ENCODE results near the gene TMEM37. TPM values are rescaled to one million over a fixed set of nuclear protein-coding genes. Genes with fewer than 3 reads are reported as not detected.

Gene TMEM37
- total and polyA plus RNA-seq, 2 of the 8 experiments (the other 6 are each of a cell fraction or from before 2014, with no cell fraction given): 11.0 to 16.2 TPM

GRCh38 chr2:119477113-119477505 is 45.5 kb downstream of the TMEM37 start:
- H3K18ac ChIP-seq (ENCODE audit: extremely low read depth, low read length): no peak overlapping the region
- H3K4me3 ChIP-seq (ENCODE audit: extremely low read depth in 1 of 4, insufficient read depth in 2 of 4, low read depth in 3 of 4, low read length in 4 of 4): no peak overlapping the region
- H3K23ac ChIP-seq (ENCODE audit: insufficient read length): no peak overlapping the region
- H4K91ac ChIP-seq (replicated peaks; ENCODE audit: insufficient read length, low read length): no peak overlapping the region
- H4K20me1 ChIP-seq (replicated peaks in 1 of 2; ENCODE audit: control insufficient read depth in 1 of 2, insufficient read depth in 2 of 2, low read length in 2 of 2): no peaks in the 10 kb centered on the region
- ChIA-PET CTCF (ENCODE audit: partially characterized antibody) (interaction anchor here (0.6 to 16.2 kb wide), 47 partner anchors 11 to 486 kb away, joined by 3 to 411 read pairs (median 5); partner anchors contain the start of gene SCTR), POLR2A (ENCODE audit: partially characterized antibody) (no interaction called here)
- no peak overlapping the region for H3K4me2 ChIP-seq (ENCODE audit: insufficient read depth in 1 of 2, low read depth in 2 of 2, low read length in 2 of 2)
- no peak overlapping the region for H3K14ac ChIP-seq (ENCODE audit: insufficient read length)
- no peak overlapping the region for H2BK120ac ChIP-seq (replicated peaks; ENCODE audit: low read depth, low read length)
- FAIRE-seq (no peak), DNase-seq (ENCODE audit: low read depth in 1 of 2, low spot score in 2 of 2) (peak in 1 of 2 experiments; percentile 35)
- H3K9ac ChIP-seq (replicated peaks in 1 of 4; ENCODE audit: extremely low read depth in 1 of 4, low read depth in 3 of 4, low read length in 3 of 4): no peak overlapping the region
- no peak overlapping the region for H4K5ac ChIP-seq (ENCODE audit: insufficient read length, low read depth, low read length)
- H2AK5ac ChIP-seq (ENCODE audit: low read depth, low read length): no peak overlapping the region
- no peaks in the 10 kb centered on the region for H3K9me3 ChIP-seq (ENCODE audit: insufficient read depth in 2 of 2, low read depth in 1 of 2, low read length in 1 of 2)
- no peaks in the 10 kb centered on the region for H3K23me2 ChIP-seq (ENCODE audit: low read depth, low read length)
- peaks cover 0 to 14% (median 8%) of the 10 kb centered on the region in 4 experiments; a peak in 5 of 7 replicates for H3K4me1 ChIP-seq (replicated peaks in 1 of 4; ENCODE audit: control insufficient read depth in 3 of 4, insufficient read depth in 4 of 4, low read length in 3 of 4)
- H2BK20ac ChIP-seq (ENCODE audit: low read length): no peak overlapping the region
- H3K79me2 ChIP-seq (ENCODE audit: control insufficient read depth in 1 of 2, insufficient read depth in 2 of 2, low read length in 2 of 2): no peaks in the 10 kb centered on the region
- no peak overlapping the region for H2BK15ac ChIP-seq (ENCODE audit: low read length)
- no peak overlapping the region for H2BK5ac ChIP-seq (ENCODE audit: low read depth, low read length)
- no peak overlapping the region for H4K8ac ChIP-seq (ENCODE audit: extremely low read depth, insufficient read depth, low read length)
- H3K27ac ChIP-seq (ENCODE audit: low read depth, low read length): no peak overlapping the region
- 83% methylated on average over 8 of the region's 9 CpGs; no CpG with 5 or more reads in 1 of the 2 experiments for WGBS, 2 experiments (ENCODE audit: extremely low coverage in 1 of 2, insufficient coverage in 1 of 2, insufficient read length in 1 of 2, insufficient replicate concordance in 2 of 2, low coverage in 1 of 2, low lambda C conversion rate in 2 of 2, missing lambda C conversion rate in 1 of 2)
- H3K4ac ChIP-seq (replicated peaks; ENCODE audit: insufficient read length, low read depth, low read length): no peak overlapping the region
- H3K27me3 ChIP-seq (replicated peaks in 1 of 4; ENCODE audit: control insufficient read depth in 3 of 4, extremely low read depth in 1 of 4, insufficient read depth in 3 of 4, low read length in 3 of 4): no peaks in the 10 kb centered on the region; a peak in 1 of 7 replicates
- no peak overlapping the region for H3K56ac ChIP-seq (replicated peaks; ENCODE audit: insufficient read length, low read depth, low read length)
- no peaks in the 10 kb centered on the region for H3K79me1 ChIP-seq (ENCODE audit: low read depth, low read length)
- H2BK12ac ChIP-seq (ENCODE audit: low read depth, low read length): no peak overlapping the region
- no peaks in the 10 kb centered on the region for H3K36me3 ChIP-seq (ENCODE audit: control insufficient read depth in 2 of 4, insufficient read depth in 4 of 4, low read length in 3 of 4)
- H2AFZ ChIP-seq (ENCODE audit: low read length): no peak overlapping the region
- TF ChIP-seq CBX8 (IDR thresholded peaks at IDR 0.05; ENCODE audit: borderline replicate concordance, low read depth, low read length): no peak
- no peak for TF ChIP-seq TAF7 (optimal IDR thresholded peaks at IDR 0.05; ENCODE audit: borderline replicate concordance, low read depth, low read length)
- TF ChIP-seq BCL11A (IDR thresholded peaks at IDR 0.05; ENCODE audit: low read depth in 2 of 2, low read length in 2 of 2): no peak
- no peak for TF ChIP-seq CREB1 (IDR thresholded peaks at IDR 0.05)
- no peak for TF ChIP-seq GABPA (IDR thresholded peaks at IDR 0.05; ENCODE audit: borderline replicate concordance, insufficient read depth, low read length)
- no peak for TF ChIP-seq CTCF (IDR thresholded peaks at IDR 0.05; ENCODE audit: control extremely low read depth in 1 of 3, insufficient read depth in 1 of 3, low read depth in 1 of 3, low read length in 3 of 3)
- no peak for TF ChIP-seq TBP (IDR thresholded peaks at IDR 0.05; ENCODE audit: low read depth, low read length)
- TF ChIP-seq RFX5 (IDR thresholded peaks at IDR 0.05; ENCODE audit: borderline replicate concordance, low read depth, low read length): no peak
- TF ChIP-seq MAX (IDR thresholded peaks at IDR 0.05): no peak
- no peak for TF ChIP-seq RXRA (IDR thresholded peaks at IDR 0.05; ENCODE audit: insufficient read depth, low read depth, low read length)
- TF ChIP-seq TEAD4 (IDR thresholded peaks at IDR 0.05; ENCODE audit: low read depth, low read length): no peak
- TF ChIP-seq YY1 (IDR thresholded peaks at IDR 0.05; ENCODE audit: low read depth, low read length): no peak
